Activated B cell treated with CpG ODN at 0.5 μM for 24 hours (primary cell): ENCODE measurements around the gene CYTH1. TPM values are rescaled to one million over a fixed set of nuclear protein-coding genes. Genes with fewer than 3 reads are reported as not detected.
A peak's percentile ranks its signal among the peaks of the same experiment; 100 is the strongest.

Experiments
- ATAC-seq: fragments of 200-7000 bp; cut with Tn5 transposase; one replicate; pipeline ENCODE4 v1.10.0; 2021; ENCODE audit warnings: low read depth, mild to moderate bottlenecking, moderate library complexity
- CTCF ChIA-PET: fragments of 350-600 bp; sonication (Branson Sonifier 250); formaldehyde crosslinking; loops from one replicate; lab custom pipeline; 2021; ENCODE audit warnings: antibody characterized with exemption; lab: Charles Lee
- POLR2A ChIA-PET: fragments of 350-600 bp; sonication (Branson Sonifier 250); formaldehyde crosslinking; loops from one replicate; lab custom pipeline; 2021; ENCODE audit warnings: antibody characterized with exemption; lab: Charles Lee
- DNase-seq: peaks from one replicate; pipeline ENCODE4 v3.0.0; 2022
- H3K27ac Mint-ChIP-seq: one replicate; pipeline ENCODE4 v1.8.0; 2020; ENCODE audit warnings: mixed read lengths
- H3K27me3 Mint-ChIP-seq: one replicate; pipeline ENCODE4 v1.8.0; 2021; ENCODE audit warnings: mixed read lengths
- H3K36me3 Mint-ChIP-seq: one replicate; pipeline ENCODE4 v1.8.0; 2021; ENCODE audit warnings: low read depth, mixed read lengths
- H3K4me1 Mint-ChIP-seq: one replicate; pipeline ENCODE4 v1.8.0; 2021; ENCODE audit warnings: mixed read lengths
- H3K4me3 Mint-ChIP-seq: one replicate; pipeline ENCODE4 v1.8.0; 2020; ENCODE audit warnings: mild to moderate bottlenecking, mixed read lengths
- H3K9me3 Mint-ChIP-seq: one replicate; pipeline ENCODE4 v1.8.0; 2020; ENCODE audit warnings: mixed read lengths
- CTCF ChIP-seq: fragments of 200-600 bp; IDR thresholded peaks from one replicate; pipeline ENCODE4 v1.8.0; 2022; ENCODE audit warnings: antibody characterized with exemption, mild to moderate bottlenecking
- intact Hi-C: fragments of 100-400 bp; cut with micrococcal nuclease; formaldehyde crosslinking; loops from one replicate; pipeline ENCODE4 v1.15.1; 2024
- total RNA-seq: library from RNA; stranded (reverse); gene quantifications from 2 replicates; pipeline ENCODE4 v1.2.3, GENCODE V29; 2022

Gene CYTH1
- total RNA-seq, 1 donor from 2014 or later: 391 TPM

- Mint-ChIP-seq H3K9me3 (no peaks in the 10 kb centered on the region), H3K27ac (no peak overlapping the region), H3K36me3 (peaks cover 18% of the 10 kb centered on the region), H3K4me1 (peaks cover 42% of the 10 kb centered on the region), H3K27me3 (no peaks in the 10 kb centered on the region), H3K4me3 (no peak overlapping the region)
- ChIA-PET CTCF (interaction anchor here (0.7 to 1.6 kb wide), 4 partner anchors 19 to 53 kb away, joined by 3 to 5 read pairs (median 3); no protein-coding TSS in a partner anchor), POLR2A (interaction anchor here (0.5 to 7.2 kb wide), 7 partner anchors 12 to 100 kb away, joined by 3 to 46 read pairs (median 9); no protein-coding TSS in a partner anchor)
- intact Hi-C loops: no loop called here
- peak; percentile 57 for ATAC-seq
- TF ChIP-seq CTCF: no peak
- DNase-seq: no peak
Measured at GRCh38 chr17:78766743-78767294, 15.3 kb downstream of the CYTH1 start.

GRCh38 chr17:78766225-78766624 is 15.8 kb downstream of the CYTH1 start:
- Mint-ChIP-seq H3K4me3 (no peak overlapping the region), H3K9me3 (no peaks in the 10 kb centered on the region), H3K27ac (no peak overlapping the region), H3K36me3 (peaks cover 17% of the 10 kb centered on the region), H3K4me1 (peaks cover 40% of the 10 kb centered on the region), H3K27me3 (no peaks in the 10 kb centered on the region)
- no peak for TF ChIP-seq CTCF
- CTCF ChIA-PET: interaction anchor here (1.0 to 1.6 kb wide), 3 partner anchors 18 to 53 kb away, joined by 3 to 5 read pairs (median 3); no protein-coding TSS in a partner anchor
- DNase-seq (no peak), ATAC-seq (no peak)
- intact Hi-C loops: no loop called here
- POLR2A ChIA-PET: interaction anchor here (0.6 to 2.1 kb wide), 7 partner anchors 11 to 414 kb away, joined by 3 to 13 read pairs (median 9); no protein-coding TSS in a partner anchor

- CTCF ChIA-PET: interaction anchor here (1.4 to 1.6 kb wide), 2 partner anchors 20 to 52 kb away, joined by 3 to 5 read pairs; no protein-coding TSS in a partner anchor
- ATAC-seq: no peak
- Mint-ChIP-seq H3K4me3 (no peak overlapping the region), H3K27me3 (no peaks in the 10 kb centered on the region), H3K27ac (peak overlapping the region; percentile 60), H3K4me1 (peaks cover 41% of the 10 kb centered on the region), H3K36me3 (peaks cover 19% of the 10 kb centered on the region), H3K9me3 (no peaks in the 10 kb centered on the region)
- intact Hi-C loops: no loop called here
- DNase-seq: no peak
- POLR2A ChIA-PET: interaction anchor here (0.7 to 2.1 kb wide), 6 partner anchors 9 to 414 kb away, joined by 4 to 13 read pairs (median 9); no protein-coding TSS in a partner anchor
- TF ChIP-seq CTCF: no peak
Measured at GRCh38 chr17:78765821-78766220, 16.3 kb downstream of the CYTH1 start.

GRCh38 chr17:78764871-78765270 is 17.2 kb downstream of the CYTH1 start:
- peak overlapping the region; percentile 32 for H3K27ac Mint-ChIP-seq
- POLR2A ChIA-PET: interaction anchor here (0.9 to 1.4 kb wide), 2 partner anchors 10 to 15 kb away, joined by 5 to 6 read pairs; no protein-coding TSS in a partner anchor
- no peak overlapping the region for H3K4me3 Mint-ChIP-seq
- H3K27me3 Mint-ChIP-seq: no peaks in the 10 kb centered on the region
- intact Hi-C loops: no loop called here
- H3K4me1 Mint-ChIP-seq: peaks cover 39% of the 10 kb centered on the region
- no peaks in the 10 kb centered on the region for H3K9me3 Mint-ChIP-seq
- no peak for ATAC-seq
- DNase-seq: no peak
- peaks cover 15% of the 10 kb centered on the region for H3K36me3 Mint-ChIP-seq
- TF ChIP-seq CTCF: no peak
- CTCF ChIA-PET: no interaction called here

- intact Hi-C loops: no loop called here
- H3K27me3 Mint-ChIP-seq: no peaks in the 10 kb centered on the region
- ChIA-PET CTCF (no interaction called here), POLR2A (interaction anchor here (0.6 to 1.4 kb wide), 4 partner anchors 14 to 46 kb away, joined by 3 to 9 read pairs (median 4); no protein-coding TSS in a partner anchor)
- ATAC-seq (no peak), DNase-seq (no peak)
- H3K27ac Mint-ChIP-seq: no peak overlapping the region
- TF ChIP-seq CTCF: no peak
- H3K9me3 Mint-ChIP-seq: no peaks in the 10 kb centered on the region
- peaks cover 52% of the 10 kb centered on the region for H3K4me1 Mint-ChIP-seq
- H3K4me3 Mint-ChIP-seq: no peak overlapping the region
- H3K36me3 Mint-ChIP-seq: peaks cover 15% of the 10 kb centered on the region
Measured at GRCh38 chr17:78763561-78763960, 18.5 kb downstream of the CYTH1 start.
